ENCODE data around the gene WNT7B.

- TF ChIP-seq CTCF (IDR thresholded peaks at IDR 0.05; ENCODE audit: low read depth, low read length, poor library complexity, severe bottlenecking), result no peak
- TF ChIP-seq EZH2phosphoT487 (IDR thresholded peaks at IDR 0.05; ENCODE audit: borderline replicate concordance, low read length), result no peak
These were observed 69.6 kb downstream of the WNT7B start for GRCh38 chr22:45907378-45907777.
